A549 treated with AZD2906 at 1 μM for 4 hours (cell line): ENCODE data around the gene SCEL. TPM values are rescaled to one million over a fixed set of nuclear protein-coding genes. Genes with fewer than 3 reads are reported as not detected.

ENCODE experiments used
- total RNA-seq: library from RNA; stranded (reverse); fragments of 200-300 nt; extraction: Qiagen RNA extraction; gene quantifications from 5 replicates; pipeline ENCODE4 v1.2.3, GENCODE V29; 2022

Gene SCEL, protein sequence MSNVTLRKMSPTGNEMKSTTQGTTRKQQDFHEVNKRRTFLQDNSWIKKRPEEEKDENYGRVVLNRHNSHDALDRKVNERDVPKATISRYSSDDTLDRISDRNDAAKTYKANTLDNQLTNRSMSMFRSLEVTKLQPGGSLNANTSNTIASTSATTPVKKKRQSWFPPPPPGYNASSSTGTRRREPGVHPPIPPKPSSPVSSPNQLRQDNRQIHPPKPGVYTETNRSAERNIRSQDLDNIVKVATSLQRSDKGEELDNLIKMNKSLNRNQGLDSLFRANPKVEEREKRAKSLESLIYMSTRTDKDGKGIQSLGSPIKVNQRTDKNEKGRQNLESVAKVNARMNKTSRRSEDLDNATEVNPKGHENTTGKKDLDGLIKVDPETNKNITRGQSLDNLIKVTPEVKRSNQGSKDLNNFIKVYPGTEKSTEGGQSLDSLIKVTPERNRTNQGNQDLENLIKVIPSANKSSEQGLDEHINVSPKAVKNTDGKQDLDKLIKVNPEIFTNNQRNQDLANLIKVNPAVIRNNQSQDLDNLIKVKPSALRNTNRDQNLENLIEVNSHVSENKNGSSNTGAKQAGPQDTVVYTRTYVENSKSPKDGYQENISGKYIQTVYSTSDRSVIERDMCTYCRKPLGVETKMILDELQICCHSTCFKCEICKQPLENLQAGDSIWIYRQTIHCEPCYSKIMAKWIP
- total RNA-seq, result 0.85 to 1.3 TPM (median 1.1 TPM) in 5 replicates

DNA sequence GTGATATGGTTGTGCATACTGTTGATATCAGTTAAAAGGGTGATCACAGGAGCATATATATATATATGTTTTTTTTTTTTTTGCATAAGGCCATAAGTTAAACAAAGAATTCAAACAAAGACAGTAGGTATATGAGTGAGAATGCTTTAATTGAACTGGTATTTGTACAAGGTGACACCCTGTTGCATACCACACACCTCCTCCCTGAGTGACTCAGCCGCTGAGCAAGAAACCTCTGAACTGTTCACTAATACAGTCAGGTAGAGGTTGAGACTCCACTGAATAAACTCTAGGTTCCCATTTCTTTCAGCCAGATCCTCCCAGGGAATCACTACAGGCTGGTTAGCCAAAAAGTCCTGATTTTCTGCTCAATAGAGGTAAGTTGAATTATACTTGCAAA is at the start of gene SCEL:
TSS of gene SCEL (plus strand) at position 259 of the 400 bp plus-strand sequence. CDS start 20,170 bp downstream, outside the sequence.

Other genes starting within 250 kb of the SCEL start
- gene MYCBP2, start 208.6 kb upstream of the SCEL start, total RNA-seq, result 14.0 to 22.1 TPM (median 17.2 TPM) in 5 replicates
- gene SLAIN1, start 162.0 kb downstream of the SCEL start, total RNA-seq, result 0.45 to 0.76 TPM (median 0.58 TPM) in 5 replicates